Activated CD4-positive, alpha-beta T cell treated with anti-CD3 and anti-CD28 coated beads for 4 hours (primary cell): ENCODE measurements around the gene NCAN.
"Not testable (repeated sequence)": the region's sequence is repeated elsewhere in the genome, so short reads cannot be mapped to it uniquely, and the experiment has no call there.

Source experiments
- DNase-seq, 2 donors: peaks; one replicate each; pipeline ENCODE4 v3.0.0-alpha.2; 2020

NCAN gene

GRCh38 chr19:19201697-19202630 lies 9.8 kb upstream of the NCAN start:
- DNase-seq = no peak

GRCh38 chr19:19202707-19203011 lies 9.1 kb upstream of the NCAN start:
- no peak for DNase-seq

GRCh38 chr19:19203012-19203856 lies 8.5 kb upstream of the NCAN start, which contains the start of gene NR2C2AP:
Gene NR2C2AP (minus strand): TSS chr19:19203414. CDS start chr19:19203060, 354 bp downstream.
- peak; percentile 93 for DNase-seq

- no peak for DNase-seq
These were observed 7.6 kb upstream of the NCAN start for GRCh38 chr19:19204181-19204580.

GRCh38 chr19:19205416-19206410 lies 6.0 kb upstream of the NCAN start:
- DNase-seq = no peak

- no peak for DNase-seq
These were observed 4.8 kb upstream of the NCAN start for GRCh38 chr19:19206938-19207337.

GRCh38 chr19:19207637-19208572 lies 3.9 kb upstream of the NCAN start:
- DNase-seq = no peak

- DNase-seq = no peak
These were observed 2.4 kb upstream of the NCAN start for GRCh38 chr19:19209372-19209771.

GRCh38 chr19:19212916-19213315 lies 1.2 kb downstream of the NCAN start:
- no peak for DNase-seq

GRCh38 chr19:19213426-19214158 lies 1.8 kb downstream of the NCAN start:
- no peak for DNase-seq

- no peak for DNase-seq
These were observed 2.4 kb downstream of the NCAN start for GRCh38 chr19:19214159-19214490.

GRCh38 chr19:19214892-19215291 lies 3.1 kb downstream of the NCAN start:
- no peak for DNase-seq

GRCh38 chr19:19215792-19216191 lies 4.0 kb downstream of the NCAN start:
- no peak for DNase-seq

- no peak for DNase-seq
These were observed 5.3 kb downstream of the NCAN start for GRCh38 chr19:19217099-19217498.

- no peak for DNase-seq
These were observed 7.2 kb downstream of the NCAN start for GRCh38 chr19:19218911-19219310.

GRCh38 chr19:19221000-19221399 lies 9.2 kb downstream of the NCAN start:
- not testable (repeated sequence) for DNase-seq

- no peak for DNase-seq
These were observed 11.3 kb downstream of the NCAN start for GRCh38 chr19:19223060-19223459.

GRCh38 chr19:19223636-19224035 lies 11.9 kb downstream of the NCAN start:
- no peak for DNase-seq

GRCh38 chr19:19224150-19224851 lies 12.5 kb downstream of the NCAN start:
- no peak for DNase-seq

- peak; percentile 74 to 75 for DNase-seq
These were observed 13.2 kb downstream of the NCAN start for GRCh38 chr19:19224852-19225494.
